DMS 273 (cell line): ENCODE results near the gene MAP4K5.

Experiments
- DNase-seq: peaks from one replicate; lab custom pipeline; 2025; ENCODE audit not compliant: unreplicated experiment; lab: John Stamatoyannopoulos, UW

The MAP4K5 gene

GRCh38 chr14:50400461-50400860 lies 131.9 kb downstream of the MAP4K5 start:
- DNase-seq = peak; percentile 30

DNA sequence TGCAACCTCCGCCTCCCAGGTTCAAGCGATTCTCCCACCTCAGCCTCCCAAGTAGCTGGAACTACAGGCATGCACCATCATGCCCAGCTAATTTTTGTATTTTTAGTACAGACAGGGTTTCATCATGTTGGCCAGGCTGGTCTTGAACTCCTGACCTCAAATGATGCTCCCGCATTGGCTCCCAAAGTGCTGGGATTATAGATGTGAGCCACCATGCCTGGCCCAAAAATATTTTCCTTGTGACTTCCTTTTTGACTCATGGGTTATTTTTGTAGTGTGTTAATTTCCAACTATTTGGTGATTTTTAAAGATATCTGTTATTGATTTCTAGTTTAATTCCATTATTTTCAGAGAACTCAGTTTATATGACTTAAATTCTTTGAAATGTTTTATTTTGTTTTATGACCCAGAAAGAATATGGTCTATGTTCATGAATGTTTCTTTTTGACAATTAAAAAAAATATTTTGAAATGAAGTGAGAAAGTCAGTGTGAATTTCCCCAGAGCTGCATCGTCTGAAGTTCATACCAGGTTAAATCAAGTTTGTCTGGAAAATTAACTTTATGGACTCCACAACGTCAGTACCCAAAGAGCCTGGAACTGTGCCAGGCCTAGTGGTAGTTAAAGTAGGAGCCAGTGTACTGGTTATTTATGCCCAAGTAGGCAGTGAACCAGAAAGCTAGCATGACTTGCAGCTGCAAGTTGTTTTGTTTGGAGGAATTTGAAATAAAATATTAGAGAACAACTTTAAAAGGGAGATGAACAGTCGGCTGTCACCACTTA lies 132.9 kb downstream of the MAP4K5 start:
- peak; percentile 91 for DNase-seq

DNA sequence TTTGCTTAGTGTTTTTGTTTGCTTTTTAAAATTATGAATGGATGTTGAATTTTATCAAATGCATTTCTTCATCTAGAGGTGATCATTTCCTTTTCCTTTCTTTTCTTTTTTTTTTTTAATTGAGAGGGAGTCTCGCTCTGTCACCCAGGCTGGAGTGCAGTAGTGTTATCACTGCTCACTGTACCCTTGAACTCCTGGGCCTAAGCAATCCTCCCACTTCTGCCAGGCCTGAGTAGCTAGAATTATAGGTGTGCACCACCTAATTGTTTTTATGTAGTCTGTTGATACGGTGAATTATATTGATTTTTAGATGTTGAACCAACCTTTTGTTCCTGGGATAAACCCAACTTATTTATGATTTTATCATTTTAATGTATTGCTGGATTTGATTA lies 134.2 kb downstream of the MAP4K5 start:
- DNase-seq = no peak

- peak; percentile 67 for DNase-seq
Observed at GRCh38 chr14:50397390-50398188, 134.8 kb downstream of the MAP4K5 start.

DNA sequence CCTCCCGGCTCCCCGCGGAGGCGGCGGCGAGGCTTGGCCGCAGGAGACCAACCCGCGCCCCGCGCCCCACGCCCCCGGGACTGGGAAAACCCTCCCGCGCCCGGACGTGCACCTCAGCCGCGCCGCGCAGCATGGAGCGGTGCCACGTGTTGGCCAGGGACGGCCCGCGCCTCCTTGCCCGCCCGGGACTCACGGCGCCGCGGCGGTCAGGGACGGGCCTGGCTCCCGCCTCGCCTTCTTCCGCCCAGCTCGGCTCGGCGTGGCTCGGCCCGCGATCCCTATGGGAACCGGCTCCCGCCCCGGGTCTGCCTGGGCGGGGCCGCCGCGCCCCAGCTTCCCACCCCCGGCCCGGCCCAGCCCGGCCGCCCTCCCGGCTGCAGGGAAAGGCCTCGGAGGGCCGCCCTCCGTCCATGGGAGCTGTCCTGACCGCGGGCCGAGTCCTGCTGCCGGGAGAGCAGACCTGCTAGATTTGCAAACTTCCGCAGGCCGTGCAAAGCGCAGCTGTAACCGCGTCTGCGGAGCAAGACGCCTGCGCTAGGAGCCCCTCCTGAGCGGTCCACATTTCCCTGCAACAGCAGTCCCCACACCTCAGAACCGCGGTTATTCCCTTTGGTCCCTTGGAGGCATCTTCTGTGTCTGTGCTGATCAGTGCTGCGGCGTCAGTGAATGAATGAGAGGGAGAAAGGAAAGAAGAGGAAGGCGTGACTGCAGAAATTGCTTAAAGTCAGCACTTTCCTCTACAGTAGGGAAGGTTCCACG lies 135.6 kb downstream of the MAP4K5 start, which contains the start of gene CDKL1:
Gene CDKL1, minus strand, starts transcription at position 251 of the 759 bp plus-strand sequence. CDS start 1,013 bp downstream, outside the sequence.
- DNase-seq = peak; percentile 89

GRCh38 chr14:50395448-50395847 lies 136.9 kb downstream of the MAP4K5 start:
- peak; percentile 45 for DNase-seq

- DNase-seq = no peak
Observed at GRCh38 chr14:50394713-50395112, 137.7 kb downstream of the MAP4K5 start.

DNA sequence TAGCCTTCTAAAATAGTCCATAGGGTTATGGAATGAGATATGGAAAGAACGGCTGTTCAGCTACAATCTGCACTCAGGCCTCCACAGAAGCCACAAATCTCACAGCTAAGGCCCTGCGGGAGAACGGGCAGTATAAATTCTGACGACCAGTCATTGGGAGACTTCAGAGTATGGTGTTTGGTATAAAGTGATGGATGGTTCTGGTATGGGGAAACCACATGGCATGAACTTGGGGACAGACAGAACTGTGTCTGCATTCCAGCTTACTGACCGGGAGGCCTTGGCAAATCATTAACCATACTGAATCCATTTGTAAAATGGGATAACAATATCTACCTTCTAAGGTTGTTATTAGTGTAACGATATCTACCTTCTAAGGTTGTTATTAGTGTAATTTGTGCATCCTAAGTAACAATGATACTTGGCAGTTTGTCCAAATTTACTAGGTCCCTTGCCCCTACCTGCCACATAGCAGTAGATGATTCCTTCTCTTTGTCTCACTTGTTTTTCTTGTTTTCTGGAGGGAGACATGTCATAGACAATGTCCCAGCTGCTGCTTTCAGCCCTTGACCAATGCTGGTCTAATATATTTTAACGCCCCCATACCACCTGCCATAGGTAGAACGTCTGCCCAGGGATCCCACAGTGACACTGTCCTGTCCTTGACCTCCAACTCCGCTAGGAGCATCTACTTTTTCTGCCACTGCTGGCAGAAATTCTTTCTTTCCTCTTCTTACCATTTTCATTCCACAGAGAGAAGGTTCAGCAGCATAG lies 142.5 kb downstream of the MAP4K5 start:
- no peak for DNase-seq

- DNase-seq = peak; percentile 30
Observed at GRCh38 chr14:50388256-50388931, 144.0 kb downstream of the MAP4K5 start.

GRCh38 chr14:50387548-50387947 lies 144.8 kb downstream of the MAP4K5 start:
- DNase-seq = no peak

DNA sequence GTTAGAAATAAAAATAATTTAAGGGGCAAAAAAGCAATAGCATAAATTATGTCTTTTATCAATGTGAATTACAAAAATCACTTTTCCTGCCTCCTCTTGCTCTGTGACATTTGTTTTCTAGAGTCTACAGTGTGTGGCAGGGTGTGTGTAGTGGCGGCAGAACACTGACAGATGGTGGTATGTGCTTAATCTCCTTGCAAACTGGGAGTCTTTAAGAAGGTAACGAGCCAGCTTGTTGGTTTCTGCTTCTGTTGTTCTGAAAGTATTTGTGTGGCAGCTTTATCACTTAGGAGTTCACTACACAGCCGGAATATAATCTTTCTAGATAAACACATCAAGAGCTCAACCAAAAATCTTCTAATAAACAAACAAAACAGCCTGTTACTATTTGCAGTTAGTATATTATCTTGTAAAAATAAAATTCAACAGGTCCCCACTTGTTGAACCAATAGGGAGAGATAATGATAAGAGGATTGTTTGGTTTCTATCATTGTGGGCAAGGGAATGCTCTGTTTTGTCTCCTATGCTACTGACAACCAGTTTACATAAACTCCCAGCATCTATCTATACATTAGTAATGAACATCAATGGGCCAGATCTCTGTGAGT lies 148.6 kb downstream of the MAP4K5 start:
- peak; percentile 89 for DNase-seq

- no peak for DNase-seq
Observed at GRCh38 chr14:50381823-50382287, 150.5 kb downstream of the MAP4K5 start.

- DNase-seq = no peak
Observed at GRCh38 chr14:50381008-50381407, 151.4 kb downstream of the MAP4K5 start.

GRCh38 chr14:50380455-50380854 lies 151.9 kb downstream of the MAP4K5 start:
- DNase-seq = no peak

DNA sequence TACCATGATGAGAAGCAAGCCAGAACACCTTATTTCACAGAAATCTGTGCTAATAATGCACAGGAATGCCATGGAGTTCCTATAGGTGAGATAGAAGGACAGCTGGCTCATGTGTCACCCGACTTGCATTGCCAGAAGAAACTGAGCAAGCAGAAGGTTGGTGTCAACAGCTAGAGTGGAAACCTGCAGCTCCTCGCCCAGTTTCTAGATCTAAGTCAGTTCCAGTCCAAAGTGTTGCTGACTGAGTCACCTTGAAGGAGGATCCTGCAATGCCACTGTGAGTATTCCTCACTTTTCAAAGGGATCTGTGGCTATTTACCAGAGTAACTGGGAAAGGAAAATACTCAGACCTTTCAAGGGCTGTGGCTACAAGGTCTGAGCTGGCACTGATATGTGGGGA lies 152.8 kb downstream of the MAP4K5 start:
- no peak for DNase-seq

DNA sequence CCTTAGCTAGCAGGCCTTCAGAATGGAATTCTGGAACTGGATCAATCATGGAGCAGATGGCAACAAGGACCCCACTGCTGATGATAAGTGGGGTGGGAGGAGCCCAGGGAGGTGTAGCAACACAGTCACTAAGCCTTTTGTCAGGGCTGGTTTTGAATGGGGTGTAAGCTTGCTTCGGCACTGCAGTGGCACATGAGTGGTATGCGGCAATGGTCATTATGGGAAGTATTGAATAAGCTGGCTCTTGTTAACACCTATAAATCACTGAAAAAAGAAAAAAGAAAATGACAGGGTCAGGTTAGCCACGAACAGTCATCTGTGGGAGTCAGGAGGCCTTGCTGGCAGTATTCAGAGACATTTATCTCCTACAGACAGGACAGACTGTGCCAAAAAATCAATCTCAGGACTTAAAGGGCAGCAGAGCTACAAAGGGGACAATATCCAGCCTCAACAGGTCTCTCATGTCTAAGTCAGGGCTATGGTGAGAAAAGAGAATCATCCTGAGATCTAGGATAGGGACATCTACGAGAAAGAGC lies 154.8 kb downstream of the MAP4K5 start:
- peak; percentile 26 for DNase-seq

GRCh38 chr14:50375760-50376159 lies 156.6 kb downstream of the MAP4K5 start:
- DNase-seq = no peak

- DNase-seq = no peak
Observed at GRCh38 chr14:50373959-50374358, 158.4 kb downstream of the MAP4K5 start.

GRCh38 chr14:50371546-50371945 lies 160.8 kb downstream of the MAP4K5 start:
- peak; percentile 95 for DNase-seq
